ENCODE measurements around the gene HCST.

DNA sequence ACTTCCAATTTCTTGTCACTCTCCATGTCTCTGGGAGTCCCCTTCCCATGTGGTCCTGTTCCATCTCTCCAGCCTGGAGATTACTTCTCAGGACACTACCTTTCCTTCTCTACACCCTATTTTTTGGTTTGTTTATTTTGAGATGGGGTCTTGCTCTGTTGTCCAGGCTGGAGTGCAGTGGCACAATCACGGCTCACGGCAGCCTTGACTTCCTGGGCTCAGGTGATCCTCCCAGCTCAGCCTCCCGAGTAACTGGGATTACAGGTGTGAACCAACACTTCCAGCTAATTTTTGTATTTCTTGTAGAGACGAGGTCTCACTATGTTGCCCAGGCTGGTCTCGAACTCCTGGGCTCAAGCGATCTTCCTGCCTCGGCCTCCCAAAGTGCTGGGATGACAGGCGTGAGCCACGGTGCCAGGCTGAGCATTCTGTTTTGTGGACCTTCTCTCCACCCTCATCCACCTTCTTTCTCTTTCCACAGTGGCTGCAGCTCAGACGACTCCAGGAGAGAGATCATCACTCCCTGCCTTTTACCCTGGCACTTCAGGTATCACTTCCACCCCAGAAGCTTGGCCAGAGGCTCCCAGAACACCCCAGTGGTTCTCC, 644 bp downstream of the HCST start:
- TF ChIP-seq, protein P1, sequence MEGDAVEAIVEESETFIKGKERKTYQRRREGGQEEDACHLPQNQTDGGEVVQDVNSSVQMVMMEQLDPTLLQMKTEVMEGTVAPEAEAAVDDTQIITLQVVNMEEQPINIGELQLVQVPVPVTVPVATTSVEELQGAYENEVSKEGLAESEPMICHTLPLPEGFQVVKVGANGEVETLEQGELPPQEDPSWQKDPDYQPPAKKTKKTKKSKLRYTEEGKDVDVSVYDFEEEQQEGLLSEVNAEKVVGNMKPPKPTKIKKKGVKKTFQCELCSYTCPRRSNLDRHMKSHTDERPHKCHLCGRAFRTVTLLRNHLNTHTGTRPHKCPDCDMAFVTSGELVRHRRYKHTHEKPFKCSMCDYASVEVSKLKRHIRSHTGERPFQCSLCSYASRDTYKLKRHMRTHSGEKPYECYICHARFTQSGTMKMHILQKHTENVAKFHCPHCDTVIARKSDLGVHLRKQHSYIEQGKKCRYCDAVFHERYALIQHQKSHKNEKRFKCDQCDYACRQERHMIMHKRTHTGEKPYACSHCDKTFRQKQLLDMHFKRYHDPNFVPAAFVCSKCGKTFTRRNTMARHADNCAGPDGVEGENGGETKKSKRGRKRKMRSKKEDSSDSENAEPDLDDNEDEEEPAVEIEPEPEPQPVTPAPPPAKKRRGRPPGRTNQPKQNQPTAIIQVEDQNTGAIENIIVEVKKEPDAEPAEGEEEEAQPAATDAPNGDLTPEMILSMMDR (IDR thresholded peaks at IDR 0.05) = no peak
- TF ChIP-seq POLR2A (IDR thresholded peaks at IDR 0.05) = no peak
